22Rv1 (cell line): ENCODE results near the gene DCDC2.

ENCODE experiments used
- H3K27ac ChIP-seq: fragments of 450-650 bp; 2 replicates; pipeline ENCODE4 v1.5.1; 2017
- CTCF ChIP-seq: fragments of 450-650 bp; IDR thresholded peaks from 2 replicates; pipeline ENCODE4 v1.5.1; 2017; ENCODE audit warnings: mild to moderate bottlenecking
- ZFX ChIP-seq: fragments of 450-650 bp; IDR thresholded peaks from 2 replicates; pipeline ENCODE4 v1.6.1; 2017; ENCODE audit warnings: antibody characterized with exemption, borderline replicate concordance

Gene DCDC2

GRCh38 chr6:24195836-24196597, 161.8 kb downstream of the DCDC2 start:
- no peak overlapping the region; the same call in 1 of the 2 replicates for H3K27ac ChIP-seq
- TF ChIP-seq CTCF: no peak

GRCh38 chr6:24194978-24195700, 162.7 kb downstream of the DCDC2 start:
- H3K27ac ChIP-seq: no peak overlapping the region
- no peak for TF ChIP-seq CTCF
- no peak for TF ChIP-seq ZFX

- no peak overlapping the region for H3K27ac ChIP-seq
- TF ChIP-seq CTCF (no peak), ZFX (no peak)
Measured at GRCh38 chr6:24193364-24193763, 164.5 kb downstream of the DCDC2 start.

GRCh38 chr6:24191346-24191745, 166.5 kb downstream of the DCDC2 start:
- no peak for TF ChIP-seq ZFX

GRCh38 chr6:24188578-24189080, 169.2 kb downstream of the DCDC2 start:
- no peak overlapping the region for H3K27ac ChIP-seq
- TF ChIP-seq ZFX (no peak), CTCF (no peak)

More at GRCh38 chr6:24191346-24191745, 166.5 kb downstream of the DCDC2 start:
- H3K27ac ChIP-seq: no peak overlapping the region

- H3K27ac ChIP-seq: no peak overlapping the region
- TF ChIP-seq ZFX (no peak), CTCF (no peak)
Measured at GRCh38 chr6:24187965-24188577, 169.8 kb downstream of the DCDC2 start.

- H3K27ac ChIP-seq: no peak overlapping the region
- TF ChIP-seq CTCF (no peak), ZFX (no peak)
Measured at GRCh38 chr6:24186349-24186748, 171.5 kb downstream of the DCDC2 start.
